HepG2 (cell line): ENCODE results near the gene CYP4B1. TPM values are rescaled to one million over a fixed set of nuclear protein-coding genes. Genes with fewer than 3 reads are reported as not detected.

Source experiments
- ATAC-seq: fragments of 200-7000 bp; cut with Tn5 transposase; 3 replicates; pipeline ENCODE4 v1.9.1; 2020; ENCODE audit warnings: mild to moderate bottlenecking, moderate library complexity
- BruUV-seq: library from RNA; stranded (reverse); fragments of 400-500 nt; replicated peaks from 2 replicates; lab custom pipeline; 2021; lab: Mats Ljungman, UMichigan
- CTCF ChIA-PET: fragments of 300-600 bp; formaldehyde crosslinking; extraction: SDS; loops from one replicate; lab custom pipeline; 2021; ENCODE audit warnings: low total read pairs, inconsistent platforms, low intra/inter-chr PET ratio; lab: Yijun Ruan, JAX
- POLR2A ChIA-PET: fragments of 350-600 bp; sonication (Branson Sonifier 250); formaldehyde crosslinking; loops from one replicate; lab custom pipeline; 2020; ENCODE audit warnings: antibody characterized with exemption, inconsistent platforms; lab: Yijun Ruan, JAX
- DNase-seq: peaks from one replicate; pipeline ENCODE4 v3.0.0-alpha.2; 2015; ENCODE audit warnings: low spot score
- FAIRE-seq: peaks from 3 replicates; lab custom pipeline; 2011; peaks lifted over from hg19 to GRCh38; lab: Jason Lieb, UNC
- H2AFZ ChIP-seq: one replicate; pipeline ENCODE4 v1.6.1; 2011; ENCODE audit warnings: low read length, inconsistent platforms
- H3K27ac ChIP-seq: fragments of 300-600 bp; 3 replicates; pipeline ENCODE4 v1.8.0; 2011; ENCODE audit warnings: mixed run types, mild to moderate bottlenecking, mixed read lengths, low read length, inconsistent platforms; ENCODE audit not compliant: insufficient read depth; ENCODE audit errors: extremely low read length
- H3K27me3 ChIP-seq, 2 experiments: fragments of 200-600 bp in 1 of 2; 2 replicates in 1 of 2; 3 replicates in 1 of 2; pipeline versions ENCODE4 v1.6.0 to v1.8.0; 2011; ENCODE audit warnings: low read length in 2 of 2, mild to moderate bottlenecking in 2 of 2, moderate library complexity in 2 of 2, inconsistent platforms in 1 of 2; ENCODE audit not compliant: insufficient read depth in 2 of 2, control insufficient read depth in 1 of 2
- H3K36me3 ChIP-seq, 2 experiments: fragments of 200-600 bp in 1 of 2; replicated peaks in 1 of 2; 2 replicates in 1 of 2; 3 replicates in 1 of 2; pipeline versions ENCODE4 v1.5.1 to v1.8.0; 2011; ENCODE audit warnings: low read length in 2 of 2, inconsistent platforms in 1 of 2; ENCODE audit not compliant: insufficient read depth in 2 of 2, control insufficient read depth in 1 of 2
- H3K4me1 ChIP-seq: 2 replicates; pipeline ENCODE4 v1.5.1; 2012; ENCODE audit warnings: low read length, inconsistent platforms; ENCODE audit not compliant: insufficient read depth
- H3K4me2 ChIP-seq: 2 replicates; pipeline ENCODE4 v1.6.0; 2011; ENCODE audit warnings: low read depth, low read length, inconsistent platforms
- H3K4me3 ChIP-seq, 3 experiments: fragments of 200-600 bp in 1 of 3; sonication (generic), shearing (Covaris generic) in 1 of 3; replicated peaks in 1 of 3; 2 replicates each; pipeline ENCODE4 v1.5.1; 2011 to 2016; ENCODE audit warnings: low read length in 3 of 3, inconsistent platforms in 2 of 3, low read depth in 2 of 3, mild to moderate bottlenecking in 2 of 3, control low read depth in 1 of 3, mixed read lengths in 1 of 3; ENCODE audit not compliant: insufficient read depth in 1 of 3
- H3K79me2 ChIP-seq: one replicate; pipeline ENCODE4 v1.6.1; 2011; ENCODE audit warnings: low read length, inconsistent platforms; ENCODE audit not compliant: insufficient read depth
- H3K9ac ChIP-seq: 2 replicates; pipeline ENCODE4 v1.6.0; 2011; ENCODE audit warnings: mild to moderate bottlenecking, low read depth, low read length, inconsistent platforms; ENCODE audit not compliant: insufficient read depth
- H3K9me3 ChIP-seq: 2 replicates; pipeline ENCODE4 v1.5.1; 2012; ENCODE audit warnings: mild to moderate bottlenecking, low read length
- H4K20me1 ChIP-seq: 2 replicates; pipeline ENCODE4 v1.6.0; 2011; ENCODE audit warnings: inconsistent platforms, mild to moderate bottlenecking, low read length, moderate library complexity; ENCODE audit not compliant: insufficient read depth
- JUNB ChIP-seq: sonication (generic); formaldehyde crosslinking; IDR thresholded peaks from 2 replicates; pipeline ENCODE4 v1.8.0; 2022; ENCODE audit warnings: missing genetic modification reagents, mild to moderate bottlenecking, borderline replicate concordance
- JUND ChIP-seq: sonication (generic); formaldehyde crosslinking; IDR thresholded peaks from 2 replicates; pipeline ENCODE4 v1.8.0; 2022; ENCODE audit warnings: mild to moderate bottlenecking, missing genetic modification reagents
- MBD4 ChIP-seq: IDR thresholded peaks from 2 replicates; pipeline ENCODE4 v1.6.1; 2012; ENCODE audit warnings: low read length, inconsistent platforms, borderline replicate concordance
- NFYB ChIP-seq: sonication (generic); formaldehyde crosslinking; IDR thresholded peaks from 2 replicates; pipeline ENCODE4 v1.4.0; 2020; ENCODE audit warnings: missing genetic modification reagents
- NKX3-1 ChIP-seq: sonication (generic); formaldehyde crosslinking; IDR thresholded peaks from 2 replicates; pipeline ENCODE4 v1.5.0; 2020; ENCODE audit warnings: missing genetic modification reagents
- REPIN1 ChIP-seq: sonication (generic); formaldehyde crosslinking; IDR thresholded peaks from 2 replicates; pipeline ENCODE4 v1.8.0; 2022; ENCODE audit warnings: missing genetic modification reagents, low read depth, mild to moderate bottlenecking, borderline replicate concordance
- ZNF354B ChIP-seq: sonication (generic); formaldehyde crosslinking; IDR thresholded peaks from 2 replicates; pipeline ENCODE4 v1.8.0; 2022; ENCODE audit warnings: mild to moderate bottlenecking, missing genetic modification reagents
- ZNF530 ChIP-seq: sonication (generic); formaldehyde crosslinking; IDR thresholded peaks from 2 replicates; pipeline ENCODE4 v1.5.0; 2020; ENCODE audit warnings: low read depth, mild to moderate bottlenecking, missing genetic modification reagents
- ZNF652 ChIP-seq: IDR thresholded peaks from 2 replicates; pipeline ENCODE4 v1.6.1; 2016; ENCODE audit warnings: low read depth, borderline replicate concordance
- ZNF660 ChIP-seq: sonication (generic); formaldehyde crosslinking; IDR thresholded peaks from 2 replicates; pipeline ENCODE4 v1.5.1; 2020; ENCODE audit warnings: mild to moderate bottlenecking, low read depth, missing genetic modification reagents, borderline replicate concordance
- ZNF781 ChIP-seq: sonication (generic); formaldehyde crosslinking; IDR thresholded peaks from 2 replicates; pipeline ENCODE4 v1.5.1; 2020; ENCODE audit warnings: borderline replicate concordance, mild to moderate bottlenecking, missing genetic modification reagents; ENCODE audit errors: not compliant biosample characterization
- WGBS: methylation state at CpG from one replicate; pipeline ENCODE4 v1.1.6; 2017; ENCODE audit warnings: low lambda C conversion rate; 5-methylcytosine and 5-hydroxymethylcytosine counted together
- in situ Hi-C: cut with HindIII; loops from 2 replicates; pipeline ENCODE4 v1.10.0; 2017; ENCODE audit warnings: low pct_unique_long_range_greater_than_20kb; ENCODE audit not compliant: extremely low pct_ligation_motif_present
- intact Hi-C: fragments of 100-400 bp; cut with micrococcal nuclease; formaldehyde crosslinking; loops from one replicate; pipeline ENCODE4 v1.10.0; 2022; ENCODE audit not compliant: unreplicated experiment
- polyA plus RNA-seq, 8 experiments: library from polyadenylated mRNA; depleted of rRNA in 3 of 8; stranded (reverse) in 7 of 8; unstranded in 1 of 8; fragments of >200 nt; fragmentation: Illumina TruSeq in 4 of 8; extraction: Trizol in 4 of 8; gene quantifications; 2 replicates each; pipeline versions ENCODE4 v1.2.1 to v1.2.3, GENCODE V29; 2011 to 2016; ENCODE audit warnings: low read depth in 4 of 8, missing spikeins in 1 of 8, mixed read lengths in 1 of 8; ENCODE audit not compliant: insufficient read depth in 1 of 8
- total RNA-seq, 5 experiments: library from RNA; depleted of rRNA; stranded (reverse); fragments of >200 nt; fragmentation: Illumina TruSeq; extraction: Trizol; gene quantifications; 2 replicates each; pipeline ENCODE4 v1.2.3, GENCODE V29; 2016; ENCODE audit warnings: low read depth in 1 of 5
- TF ChIP-seq, protein P1 (sequence below): sonication (generic); formaldehyde crosslinking; IDR thresholded peaks from 2 replicates; pipeline ENCODE4 v1.8.0; 2022; ENCODE audit warnings: low read depth, missing genetic modification reagents
- TF ChIP-seq, protein P2 (sequence below): fragments of 450-650 bp; IDR thresholded peaks from 2 replicates; pipeline ENCODE4 v1.6.1; 2017; ENCODE audit warnings: mild to moderate bottlenecking
- TF ChIP-seq, protein P3 (sequence below): sonication (generic); formaldehyde crosslinking; IDR thresholded peaks from 2 replicates; pipeline ENCODE4 v1.5.0; 2020; ENCODE audit warnings: missing genetic modification reagents
- TF ChIP-seq, protein P4 (sequence below): sonication (generic); formaldehyde crosslinking; IDR thresholded peaks from 2 replicates; pipeline ENCODE4 v1.8.1; 2022; ENCODE audit warnings: low read depth, mild to moderate bottlenecking, missing genetic modification reagents

CYP4B1 gene
- total and polyA plus RNA-seq, 2 of the 13 experiments (the other 11 are each of a cell fraction or from before 2014, with no cell fraction given): 0.03 TPM; not detected in 1

DNA sequence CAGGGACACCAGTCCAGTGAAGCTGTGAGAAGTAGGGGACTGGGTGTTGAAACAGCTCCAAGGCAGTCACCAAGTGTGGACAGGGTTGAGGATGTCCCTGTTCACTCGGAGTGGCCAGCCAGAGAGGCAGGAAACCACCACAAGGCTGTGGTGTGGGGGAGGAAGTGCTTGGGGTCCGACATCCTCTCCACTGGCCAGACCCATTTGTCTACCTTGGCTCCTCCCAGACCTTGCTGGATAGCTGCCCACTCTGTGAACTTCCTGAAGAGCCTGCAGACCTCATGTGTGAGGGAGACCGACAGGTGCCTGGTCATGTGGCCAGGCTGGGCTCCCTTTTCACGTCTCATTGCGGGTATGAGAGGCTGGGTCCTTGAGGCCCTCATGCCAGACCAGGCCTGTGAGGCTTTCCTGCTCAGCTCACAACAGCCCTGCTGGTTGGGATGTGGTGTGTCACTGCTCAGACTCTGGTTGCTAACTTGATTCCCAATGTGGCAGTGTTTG is 21.8 kb downstream of the CYP4B1 start:
- in situ Hi-C loops: no loop called here
- ATAC-seq: no peak
- TF ChIP-seq ZNF530 (CRISPR knock-in tag): no peak
- TF ChIP-seq, protein P1, sequence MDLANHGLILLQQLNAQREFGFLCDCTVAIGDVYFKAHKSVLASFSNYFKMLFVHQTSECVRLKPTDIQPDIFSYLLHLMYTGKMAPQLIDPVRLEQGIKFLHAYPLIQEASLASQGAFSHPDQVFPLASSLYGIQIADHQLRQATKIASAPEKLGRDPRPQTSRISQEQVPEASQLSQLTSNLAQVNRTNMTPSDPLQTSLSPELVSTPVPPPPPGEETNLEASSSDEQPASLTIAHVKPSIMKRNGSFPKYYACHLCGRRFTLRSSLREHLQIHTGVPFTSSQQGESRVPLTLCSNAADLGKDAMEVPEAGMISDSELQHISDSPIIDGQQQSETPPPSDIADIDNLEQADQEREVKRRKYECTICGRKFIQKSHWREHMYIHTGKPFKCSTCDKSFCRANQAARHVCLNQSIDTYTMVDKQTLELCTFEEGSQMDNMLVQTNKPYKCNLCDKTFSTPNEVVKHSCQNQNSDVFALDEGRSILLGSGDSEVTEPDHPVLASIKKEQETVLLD (CRISPR knock-in tag): no peak
- no peak for TF ChIP-seq ZNF354B (CRISPR knock-in tag)
- TF ChIP-seq ZNF781 (CRISPR knock-in tag): no peak
- TF ChIP-seq JUNB (CRISPR knock-in tag): no peak
- TF ChIP-seq NKX3-1 (CRISPR knock-in tag): no peak
- no peak for TF ChIP-seq NFYB (CRISPR knock-in tag)
- TF ChIP-seq JUND (CRISPR knock-in tag): no peak
- TF ChIP-seq, protein P2, sequence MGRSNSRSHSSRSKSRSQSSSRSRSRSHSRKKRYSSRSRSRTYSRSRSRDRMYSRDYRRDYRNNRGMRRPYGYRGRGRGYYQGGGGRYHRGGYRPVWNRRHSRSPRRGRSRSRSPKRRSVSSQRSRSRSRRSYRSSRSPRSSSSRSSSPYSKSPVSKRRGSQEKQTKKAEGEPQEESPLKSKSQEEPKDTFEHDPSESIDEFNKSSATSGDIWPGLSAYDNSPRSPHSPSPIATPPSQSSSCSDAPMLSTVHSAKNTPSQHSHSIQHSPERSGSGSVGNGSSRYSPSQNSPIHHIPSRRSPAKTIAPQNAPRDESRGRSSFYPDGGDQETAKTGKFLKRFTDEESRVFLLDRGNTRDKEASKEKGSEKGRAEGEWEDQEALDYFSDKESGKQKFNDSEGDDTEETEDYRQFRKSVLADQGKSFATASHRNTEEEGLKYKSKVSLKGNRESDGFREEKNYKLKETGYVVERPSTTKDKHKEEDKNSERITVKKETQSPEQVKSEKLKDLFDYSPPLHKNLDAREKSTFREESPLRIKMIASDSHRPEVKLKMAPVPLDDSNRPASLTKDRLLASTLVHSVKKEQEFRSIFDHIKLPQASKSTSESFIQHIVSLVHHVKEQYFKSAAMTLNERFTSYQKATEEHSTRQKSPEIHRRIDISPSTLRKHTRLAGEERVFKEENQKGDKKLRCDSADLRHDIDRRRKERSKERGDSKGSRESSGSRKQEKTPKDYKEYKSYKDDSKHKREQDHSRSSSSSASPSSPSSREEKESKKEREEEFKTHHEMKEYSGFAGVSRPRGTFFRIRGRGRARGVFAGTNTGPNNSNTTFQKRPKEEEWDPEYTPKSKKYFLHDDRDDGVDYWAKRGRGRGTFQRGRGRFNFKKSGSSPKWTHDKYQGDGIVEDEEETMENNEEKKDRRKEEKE: no peak
- no peak for TF ChIP-seq ZNF652
- TF ChIP-seq, protein P3, sequence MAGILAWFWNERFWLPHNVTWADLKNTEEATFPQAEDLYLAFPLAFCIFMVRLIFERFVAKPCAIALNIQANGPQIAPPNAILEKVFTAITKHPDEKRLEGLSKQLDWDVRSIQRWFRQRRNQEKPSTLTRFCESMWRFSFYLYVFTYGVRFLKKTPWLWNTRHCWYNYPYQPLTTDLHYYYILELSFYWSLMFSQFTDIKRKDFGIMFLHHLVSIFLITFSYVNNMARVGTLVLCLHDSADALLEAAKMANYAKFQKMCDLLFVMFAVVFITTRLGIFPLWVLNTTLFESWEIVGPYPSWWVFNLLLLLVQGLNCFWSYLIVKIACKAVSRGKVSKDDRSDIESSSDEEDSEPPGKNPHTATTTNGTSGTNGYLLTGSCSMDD (CRISPR knock-in tag): no peak
- TF ChIP-seq, protein P4, sequence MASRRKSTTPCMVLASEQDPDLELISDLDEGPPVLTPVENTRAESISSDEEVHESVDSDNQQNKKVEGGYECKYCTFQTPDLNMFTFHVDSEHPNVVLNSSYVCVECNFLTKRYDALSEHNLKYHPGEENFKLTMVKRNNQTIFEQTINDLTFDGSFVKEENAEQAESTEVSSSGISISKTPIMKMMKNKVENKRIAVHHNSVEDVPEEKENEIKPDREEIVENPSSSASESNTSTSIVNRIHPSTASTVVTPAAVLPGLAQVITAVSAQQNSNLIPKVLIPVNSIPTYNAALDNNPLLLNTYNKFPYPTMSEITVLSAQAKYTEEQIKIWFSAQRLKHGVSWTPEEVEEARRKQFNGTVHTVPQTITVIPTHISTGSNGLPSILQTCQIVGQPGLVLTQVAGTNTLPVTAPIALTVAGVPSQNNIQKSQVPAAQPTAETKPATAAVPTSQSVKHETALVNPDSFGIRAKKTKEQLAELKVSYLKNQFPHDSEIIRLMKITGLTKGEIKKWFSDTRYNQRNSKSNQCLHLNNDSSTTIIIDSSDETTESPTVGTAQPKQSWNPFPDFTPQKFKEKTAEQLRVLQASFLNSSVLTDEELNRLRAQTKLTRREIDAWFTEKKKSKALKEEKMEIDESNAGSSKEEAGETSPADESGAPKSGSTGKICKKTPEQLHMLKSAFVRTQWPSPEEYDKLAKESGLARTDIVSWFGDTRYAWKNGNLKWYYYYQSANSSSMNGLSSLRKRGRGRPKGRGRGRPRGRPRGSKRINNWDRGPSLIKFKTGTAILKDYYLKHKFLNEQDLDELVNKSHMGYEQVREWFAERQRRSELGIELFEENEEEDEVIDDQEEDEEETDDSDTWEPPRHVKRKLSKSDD (CRISPR knock-in tag): no peak
- no peak for TF ChIP-seq ZNF660
- TF ChIP-seq MBD4: no peak
- TF ChIP-seq REPIN1 (CRISPR knock-in tag): no peak

More for the DNA sequence above, 21.8 kb downstream of the CYP4B1 start:
- Histone ChIP-seq H4K20me1 (no peaks in the 10 kb centered on the region), H3K4me3 (no peak overlapping the region), H3K4me2 (no peak overlapping the region), H3K36me3 (no peaks in the 10 kb centered on the region), H2AFZ (no peak overlapping the region), H3K27me3 (no peaks in the 10 kb centered on the region), H3K27ac (no peak overlapping the region), H3K9me3 (no peaks in the 10 kb centered on the region), H3K79me2 (no peaks in the 10 kb centered on the region), H3K9ac (no peak overlapping the region), H3K4me1 (no peaks in the 10 kb centered on the region)
- intact Hi-C loops: no loop called here
- POLR2A ChIA-PET: no interaction called here
- WGBS: no CpG with 5 or more reads among the region's 5 CpGs
- FAIRE-seq (no peak), DNase-seq (no peak)
- BruUV-seq: no TSS peak
- CTCF ChIA-PET: no interaction called here
